ENCODE measurements around the gene PAK1.
"Not testable (repeated sequence)": the region's sequence is repeated elsewhere in the genome, so short reads cannot be mapped to it uniquely, and the experiment has no call there.

The PAK1 gene

GRCh38 chr11:77497368-77497767, 23.5 kb upstream of the PAK1 start:
- TF ChIP-seq CTCF (IDR thresholded peaks at IDR 0.05; ENCODE audit: insufficient read depth, low read length): no peak
- TF ChIP-seq GABPA (IDR thresholded peaks at IDR 0.05; ENCODE audit: low read depth): no peak
- no peak for TF ChIP-seq REST (IDR thresholded peaks at IDR 0.05; ENCODE audit: insufficient replicate concordance, low read depth)
- no peak for TF ChIP-seq SPI1 (IDR thresholded peaks at IDR 0.05; ENCODE audit: borderline replicate concordance, low read depth)
- no peak for TF ChIP-seq POLR2AphosphoS5 (IDR thresholded peaks at IDR 0.05; ENCODE audit: low read depth)
- DNase-seq (ENCODE audit: low read depth in 1 of 2, low spot score in 1 of 2): no peak
- no peak overlapping the region for H3K27ac ChIP-seq (replicated peaks)
- no peaks in the 10 kb centered on the region for H3K27me3 ChIP-seq (ENCODE audit: insufficient read depth, poor library complexity, severe bottlenecking)
- H3K4me3 ChIP-seq (replicated peaks; ENCODE audit: insufficient read depth, low read length): no peak overlapping the region

GRCh38 chr11:77495526-77495925, 21.6 kb upstream of the PAK1 start:
- Histone ChIP-seq H3K27me3 (ENCODE audit: insufficient read depth, poor library complexity, severe bottlenecking) (no peaks in the 10 kb centered on the region), H3K27ac (replicated peaks) (no peak overlapping the region), H3K4me3 (replicated peaks; ENCODE audit: insufficient read depth, low read length) (no peak overlapping the region)
- DNase-seq (ENCODE audit: low read depth in 1 of 2, low spot score in 1 of 2): no peak
- no peak for TF ChIP-seq POLR2AphosphoS5 (IDR thresholded peaks at IDR 0.05; ENCODE audit: low read depth)
- no peak for TF ChIP-seq REST (IDR thresholded peaks at IDR 0.05; ENCODE audit: insufficient replicate concordance, low read depth)
- no peak for TF ChIP-seq GABPA (IDR thresholded peaks at IDR 0.05; ENCODE audit: low read depth)
- no peak for TF ChIP-seq CTCF (IDR thresholded peaks at IDR 0.05; ENCODE audit: insufficient read depth, low read length)
- no peak for TF ChIP-seq SPI1 (IDR thresholded peaks at IDR 0.05; ENCODE audit: borderline replicate concordance, low read depth)

- H3K27ac ChIP-seq (replicated peaks); H3K27me3 ChIP-seq (ENCODE audit: insufficient read depth, poor library complexity, severe bottlenecking); H3K4me3 ChIP-seq (replicated peaks; ENCODE audit: insufficient read depth, low read length); DNase-seq (ENCODE audit: low read depth in 1 of 2, low spot score in 1 of 2): not testable (repeated sequence)
Measured at GRCh38 chr11:77490035-77490434, 16.1 kb upstream of the PAK1 start.

- no peak for DNase-seq (ENCODE audit: low read depth in 1 of 2, low spot score in 1 of 2)
- Histone ChIP-seq H3K27ac (replicated peaks) (no peak overlapping the region), H3K27me3 (ENCODE audit: insufficient read depth, poor library complexity, severe bottlenecking) (no peaks in the 10 kb centered on the region), H3K4me3 (replicated peaks; ENCODE audit: insufficient read depth, low read length) (no peak overlapping the region)
- TF ChIP-seq POLR2AphosphoS5 (IDR thresholded peaks at IDR 0.05; ENCODE audit: low read depth) (no peak), CTCF (IDR thresholded peaks at IDR 0.05; ENCODE audit: insufficient read depth, low read length) (no peak), SPI1 (IDR thresholded peaks at IDR 0.05; ENCODE audit: borderline replicate concordance, low read depth) (no peak)
Measured at GRCh38 chr11:77487790-77488189, 13.9 kb upstream of the PAK1 start.
